NOMO-1 (cell line): Measurements from ENCODE around the gene RGS8.

Source experiments
- DNase-seq, 2 experiments: peaks; one replicate each; lab custom pipeline; 2025; ENCODE audit not compliant: unreplicated experiment in 2 of 2; lab: John Stamatoyannopoulos, UW

The RGS8 gene

DNA sequence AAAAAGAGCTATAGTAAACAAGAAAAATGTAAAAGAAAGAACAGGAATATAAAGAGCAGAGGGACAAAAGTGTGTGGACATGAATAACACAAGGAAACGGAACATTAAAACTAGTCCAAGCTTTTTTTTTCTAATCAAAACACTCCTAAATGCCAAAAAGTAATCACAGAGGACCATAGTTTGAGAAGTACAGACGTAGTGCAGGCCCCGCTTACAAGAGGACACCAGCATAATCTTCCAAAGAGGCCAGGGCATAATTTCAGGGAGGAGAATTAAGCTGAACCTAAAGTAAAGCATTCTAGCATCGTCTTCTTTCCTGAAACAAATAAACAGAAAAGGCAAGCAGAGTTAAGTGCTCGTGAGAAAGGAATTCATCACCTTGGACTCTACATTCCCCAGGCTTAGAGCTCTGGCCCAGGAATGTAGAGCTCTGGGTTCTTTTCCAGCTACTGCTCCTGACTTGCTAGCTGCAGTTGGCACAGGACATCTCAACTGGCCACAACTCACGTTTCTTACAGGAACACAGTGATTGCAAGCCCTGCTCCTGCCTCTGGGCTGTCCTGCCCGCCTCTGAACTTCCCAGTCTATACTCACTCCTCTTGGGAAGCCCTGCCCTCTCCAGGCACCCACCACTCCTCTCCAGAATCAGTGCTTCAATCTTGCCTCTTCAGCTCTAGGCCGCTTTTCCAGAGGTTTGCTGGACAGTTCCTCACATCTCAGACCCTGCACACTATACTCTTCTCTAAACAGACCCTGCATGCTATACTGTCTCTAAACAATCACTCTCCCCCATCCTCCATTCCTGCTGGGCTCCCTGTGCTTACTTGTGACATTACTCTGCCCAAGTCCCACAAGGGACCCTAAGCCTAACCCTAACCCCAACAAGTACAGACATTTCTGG lies 9.8 kb downstream of the RGS8 start:
- DNase-seq, result no peak

DNA sequence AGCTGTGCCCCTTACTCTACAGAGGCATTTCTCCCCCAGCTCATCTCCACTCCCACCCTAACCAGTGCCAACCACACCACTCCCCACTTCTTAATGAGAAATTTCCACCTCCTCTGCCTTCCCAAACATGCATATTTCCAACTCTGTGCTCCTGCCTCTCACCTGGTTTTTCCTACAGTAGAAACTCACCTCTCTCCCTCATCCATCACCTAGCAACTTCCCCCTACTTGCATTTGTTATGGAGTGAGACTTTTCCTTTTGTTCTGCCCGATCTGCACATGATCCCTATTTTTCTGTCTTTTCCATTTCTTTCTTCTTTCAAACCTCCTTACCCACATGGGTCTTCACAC lies 11.9 kb downstream of the RGS8 start:
- no peak for DNase-seq

DNA sequence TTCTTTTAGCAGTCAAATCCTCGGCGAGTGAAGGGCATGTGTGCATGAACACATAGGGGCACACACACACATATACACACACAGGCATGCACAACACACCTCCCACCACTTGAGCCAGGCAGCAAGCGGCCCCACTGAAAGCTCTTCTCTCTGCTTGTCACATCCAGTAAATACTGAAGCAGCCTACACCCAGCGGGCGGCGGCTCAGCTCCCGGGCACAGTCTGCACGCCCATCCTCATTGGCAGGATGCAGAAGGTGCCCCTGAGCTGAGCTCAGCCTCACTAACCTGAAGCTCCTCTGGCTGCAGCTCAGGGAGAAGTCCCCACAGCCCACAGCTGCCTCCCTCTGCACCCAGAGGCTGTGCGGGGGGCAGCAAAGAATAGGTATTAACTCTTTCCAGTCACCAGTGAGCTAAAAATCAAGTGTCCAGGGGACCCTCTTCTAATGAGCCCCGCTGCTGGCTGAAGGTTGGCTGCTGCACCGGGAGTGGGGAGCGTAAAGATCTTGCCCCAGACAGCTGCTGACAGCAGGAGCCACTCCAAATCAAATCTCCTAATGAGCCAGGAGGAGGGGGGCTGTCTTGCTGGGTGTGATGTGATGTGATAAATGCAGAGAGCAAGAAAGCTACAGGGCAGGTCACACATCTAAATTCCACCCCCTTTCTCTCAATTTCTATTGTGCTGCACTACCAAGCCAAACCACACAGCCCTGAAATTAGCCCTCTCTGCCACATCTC lies 12.5 kb downstream of the RGS8 start:
- no peak for DNase-seq

DNA sequence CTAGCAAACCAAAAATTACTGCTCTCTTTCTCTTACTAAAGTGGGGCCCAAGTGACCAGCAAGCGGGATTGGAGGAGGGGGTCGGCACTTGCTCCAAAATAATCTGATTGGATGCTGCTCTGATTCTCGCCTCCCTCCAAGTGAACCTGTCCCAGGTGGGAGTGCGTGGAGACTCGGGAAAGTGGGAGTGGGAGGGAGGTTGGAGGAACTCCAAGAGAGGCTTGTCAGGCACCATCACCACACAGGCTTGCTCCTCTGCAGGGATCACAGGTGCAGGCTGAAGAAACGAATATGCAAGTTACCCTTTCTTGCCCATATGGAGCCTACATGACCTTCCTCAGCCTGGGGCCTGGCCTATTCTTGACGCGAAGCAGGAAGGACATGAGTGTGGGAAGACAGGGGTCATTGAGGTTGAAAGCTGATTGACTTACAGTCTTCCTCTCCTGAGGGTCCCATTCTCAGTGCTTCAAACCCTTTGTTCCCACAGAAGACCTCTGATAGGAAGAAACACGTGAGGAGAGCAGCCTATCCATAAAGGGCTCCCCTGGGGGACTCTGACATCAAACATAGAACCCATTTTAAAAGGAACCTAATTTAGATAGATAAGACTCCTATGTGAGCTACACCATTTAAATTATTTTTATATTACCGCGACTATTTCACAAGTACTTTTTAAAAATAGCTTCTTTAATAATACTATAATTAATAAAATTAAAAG lies 14.2 kb downstream of the RGS8 start:
- DNase-seq, result no peak

DNA sequence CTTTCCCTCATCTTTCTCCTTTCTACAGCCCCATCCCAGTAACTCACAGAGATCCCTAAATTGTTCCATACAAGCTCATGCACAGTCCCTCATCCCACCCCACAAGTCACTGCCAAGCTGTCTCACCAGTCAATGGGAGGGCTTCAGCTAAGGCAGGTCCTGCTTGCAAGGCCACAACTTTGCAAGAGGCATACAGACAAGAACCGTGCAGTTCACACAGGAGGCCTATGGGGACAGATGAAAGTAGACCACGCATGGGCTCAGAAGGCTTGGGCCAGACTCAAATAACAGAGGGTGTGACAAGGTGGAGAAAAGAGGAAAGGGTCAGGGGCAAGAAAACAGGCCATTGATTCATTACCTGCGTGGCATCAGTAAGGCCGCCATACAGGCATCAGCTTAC lies 15.1 kb downstream of the RGS8 start:
- no peak for DNase-seq

DNA sequence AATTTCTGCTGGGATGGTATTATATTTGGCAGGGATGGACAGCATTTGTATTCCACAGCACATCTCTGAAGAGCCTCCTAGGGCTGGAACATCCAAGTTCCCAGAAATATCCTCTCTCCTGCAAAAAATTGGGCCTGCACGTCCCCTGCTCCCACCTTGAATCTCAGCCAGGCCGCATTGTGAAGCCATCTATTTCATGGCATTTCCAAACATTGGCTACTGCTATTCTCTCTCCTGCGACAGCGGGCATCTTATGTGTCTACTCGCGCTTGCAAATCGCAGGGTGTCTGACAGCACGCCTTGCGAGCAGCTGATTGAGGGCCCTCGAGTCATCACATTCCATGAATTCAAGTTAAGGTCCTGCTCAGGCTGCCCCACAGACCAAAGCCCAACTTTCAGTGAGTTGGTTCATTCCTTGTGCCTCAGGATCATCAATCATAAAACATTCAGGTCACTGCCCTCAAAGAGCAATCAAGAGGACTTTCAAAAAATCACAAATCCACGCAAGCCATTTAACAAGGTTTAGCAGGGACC lies 15.8 kb downstream of the RGS8 start:
- no peak for DNase-seq

DNA sequence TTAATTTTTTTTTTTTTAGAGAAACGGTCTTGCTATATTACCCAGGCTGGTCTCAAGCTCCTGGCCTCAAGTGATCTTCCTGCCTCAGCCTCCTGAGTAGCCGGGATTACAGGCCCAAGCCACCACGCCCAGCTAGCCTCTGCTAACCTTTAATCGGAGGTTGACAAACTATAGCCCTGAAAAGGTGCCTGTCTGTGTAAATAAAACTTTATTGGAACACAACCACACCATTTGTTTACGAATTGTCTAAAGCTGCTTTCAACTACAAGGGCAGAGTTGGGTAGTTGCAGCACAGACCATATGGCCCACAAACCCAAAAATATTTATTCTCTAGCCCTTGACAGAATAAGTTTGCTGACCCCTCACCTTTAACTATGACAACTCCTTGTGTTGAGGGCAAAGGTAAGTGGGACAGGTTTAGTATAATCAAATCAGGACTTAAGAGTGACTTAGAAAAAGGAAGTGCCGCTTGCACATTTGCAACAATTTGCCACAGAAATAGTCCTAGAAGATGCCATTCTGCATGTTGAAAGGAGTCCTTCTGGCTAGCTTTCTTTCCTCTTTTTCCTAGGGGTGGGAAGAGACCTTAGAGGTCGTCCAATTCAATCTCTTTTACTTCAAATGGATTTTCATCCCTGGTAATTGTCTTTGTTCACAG lies 16.4 kb downstream of the RGS8 start:
- no peak for DNase-seq

DNA sequence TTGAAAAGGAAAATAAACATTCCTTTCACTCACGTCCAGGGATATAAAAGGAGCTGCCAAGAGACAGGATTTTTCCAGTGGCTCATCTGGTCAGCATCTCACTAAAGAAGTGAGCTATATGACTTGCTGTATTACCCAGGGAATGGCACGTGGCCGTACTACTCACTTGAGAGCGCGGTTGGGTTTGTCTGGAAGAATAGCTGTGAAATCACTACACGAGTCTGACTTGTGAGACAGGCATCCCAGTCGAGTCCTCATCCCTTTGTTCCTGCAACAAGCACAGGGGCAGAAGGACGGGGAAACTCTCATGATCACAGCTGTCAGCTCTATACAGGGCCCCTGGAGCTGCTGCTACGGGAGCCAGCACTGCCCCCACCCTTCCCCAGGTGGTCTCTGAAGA lies 17.7 kb downstream of the RGS8 start:
- no peak for DNase-seq

DNA sequence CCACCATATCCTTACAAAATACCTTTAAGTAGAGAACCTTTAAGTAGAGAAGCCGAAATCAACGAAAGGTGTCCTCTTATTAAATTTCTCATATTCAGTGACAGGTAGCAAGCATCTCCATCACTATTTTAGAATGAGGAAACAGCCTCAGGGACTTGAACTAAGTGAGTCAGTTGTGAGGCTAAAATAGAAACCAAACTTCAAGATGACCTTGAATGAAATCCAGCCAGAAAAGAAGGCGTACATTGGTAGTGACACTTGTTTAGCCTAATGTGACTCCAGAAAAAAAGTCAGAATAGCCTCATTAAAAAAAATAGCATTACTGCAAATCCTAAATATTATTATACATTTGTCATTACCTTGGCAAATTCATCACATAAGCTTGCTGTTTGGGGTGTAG lies 20.1 kb downstream of the RGS8 start:
- peak in 1 of 2 experiments; percentile 2 for DNase-seq

DNA sequence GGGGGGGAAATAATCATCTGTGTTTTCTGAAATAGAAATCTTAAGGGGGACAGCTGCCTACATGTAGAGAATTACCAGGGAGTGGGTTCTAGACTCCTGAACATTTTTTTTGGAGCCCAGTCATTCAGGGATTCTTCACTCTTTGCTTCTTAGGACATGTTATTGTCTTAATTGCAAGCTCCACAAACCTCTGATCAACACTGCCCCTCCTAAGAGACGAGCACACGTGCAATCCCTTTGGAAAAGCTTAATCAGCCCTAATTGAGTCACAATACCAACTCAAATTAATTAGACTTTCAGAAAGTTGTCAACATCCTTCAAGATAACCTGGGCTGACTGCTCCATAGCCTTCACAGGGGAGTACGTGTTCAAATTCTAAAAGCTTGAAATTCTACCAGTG lies 21.4 kb downstream of the RGS8 start:
- no peak for DNase-seq

DNA sequence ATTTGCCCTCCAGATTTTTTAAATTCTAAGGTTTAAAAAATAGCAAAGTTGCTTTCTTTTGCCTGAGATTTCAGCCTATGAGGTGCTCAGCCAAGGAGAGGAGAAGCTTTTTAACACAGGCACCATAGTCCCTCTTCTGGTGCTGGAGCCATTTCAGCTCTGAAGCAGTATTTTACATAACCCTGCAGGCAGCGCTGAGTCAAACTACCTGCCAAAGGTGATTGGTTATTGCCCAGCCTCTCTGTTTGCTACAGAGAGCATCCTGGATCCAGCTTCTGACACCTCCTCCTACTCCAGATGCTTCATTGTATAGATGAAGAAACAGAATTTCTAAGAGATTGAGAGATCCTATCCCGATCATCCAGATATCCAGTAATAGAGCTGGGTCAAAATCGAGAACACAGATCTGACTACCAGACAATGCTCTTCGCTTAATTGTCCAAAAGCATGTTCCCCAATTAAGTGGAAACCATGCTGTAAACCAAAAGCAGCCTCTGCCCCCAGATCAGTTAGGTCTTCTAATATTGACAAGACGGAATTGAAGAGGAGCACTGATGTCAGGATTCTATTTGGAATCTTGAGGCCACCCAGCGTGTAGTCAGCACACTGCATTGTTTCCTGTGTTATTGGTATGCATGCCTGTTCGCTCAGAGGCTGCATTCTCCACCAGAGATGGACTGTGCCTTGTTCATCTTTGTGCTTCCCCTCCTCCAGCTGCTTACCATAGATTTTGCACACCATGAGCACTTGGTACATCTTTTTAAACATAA lies 22.1 kb downstream of the RGS8 start:
- no peak for DNase-seq

DNA sequence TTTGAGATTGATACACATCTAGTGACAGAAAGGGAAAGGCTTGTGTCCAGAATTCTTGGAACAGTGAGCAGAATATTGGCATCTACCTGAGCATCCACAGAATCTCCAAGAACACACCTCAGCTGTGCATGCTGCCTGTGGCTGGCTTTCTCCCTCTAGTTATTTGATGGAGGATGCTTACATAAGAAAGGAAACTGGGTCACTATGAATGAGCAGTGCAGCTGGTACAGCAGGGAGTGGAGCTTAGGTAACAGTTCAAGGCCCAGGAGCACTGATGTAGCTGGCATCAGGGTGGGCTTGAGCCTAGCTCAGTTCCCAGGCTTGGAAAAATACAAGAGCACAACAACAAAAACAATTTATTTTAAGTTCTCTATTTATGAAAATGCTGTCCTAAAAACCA lies 26.3 kb downstream of the RGS8 start:
- no peak for DNase-seq

DNA sequence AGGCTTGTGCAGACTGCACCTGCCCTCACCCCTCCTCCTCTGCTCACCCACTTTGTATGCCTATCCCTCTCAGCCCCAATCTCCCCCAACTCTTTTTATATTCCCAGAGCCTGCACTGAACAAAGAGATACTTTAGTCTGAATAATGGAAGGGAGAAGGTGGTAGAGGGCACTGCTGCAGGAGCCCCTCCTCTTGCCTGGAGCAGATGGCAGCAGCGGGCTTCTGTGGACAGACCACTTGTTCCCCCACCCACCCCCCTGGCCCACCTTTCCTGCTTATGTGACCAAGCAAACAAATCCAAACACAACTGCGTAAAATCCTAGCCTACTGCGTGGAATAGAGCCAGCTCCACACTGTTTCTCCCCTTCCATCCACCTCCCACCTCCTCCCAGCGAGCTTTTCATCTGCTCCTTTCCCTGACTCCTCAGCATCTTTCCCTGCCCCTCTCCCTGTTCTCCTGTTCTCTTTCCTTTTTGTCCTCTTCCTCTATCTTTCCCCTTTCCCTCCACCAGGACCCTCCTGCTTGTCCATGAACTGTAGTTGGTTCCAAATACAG lies 27.5 kb downstream of the RGS8 start:
- no peak for DNase-seq

DNA sequence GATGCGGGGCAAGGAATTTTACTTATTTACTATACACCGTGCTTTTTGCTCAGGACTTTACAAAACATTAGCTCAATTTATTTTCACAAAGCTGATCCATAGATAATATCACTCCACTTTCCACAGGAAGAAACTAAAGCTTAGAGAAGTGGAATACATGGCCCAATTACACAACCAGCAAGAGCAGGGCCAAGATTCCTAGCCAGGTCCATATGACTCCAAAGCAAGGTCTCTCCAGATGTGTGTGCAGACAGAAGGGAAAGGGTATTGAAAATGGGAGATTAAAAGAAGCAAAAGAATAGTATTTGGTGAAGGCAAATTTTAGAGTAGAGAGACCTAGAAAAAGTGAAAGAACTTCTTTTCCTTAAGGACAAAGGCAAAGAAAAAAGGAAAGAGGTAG lies 30.4 kb downstream of the RGS8 start:
- DNase-seq, result no peak

DNA sequence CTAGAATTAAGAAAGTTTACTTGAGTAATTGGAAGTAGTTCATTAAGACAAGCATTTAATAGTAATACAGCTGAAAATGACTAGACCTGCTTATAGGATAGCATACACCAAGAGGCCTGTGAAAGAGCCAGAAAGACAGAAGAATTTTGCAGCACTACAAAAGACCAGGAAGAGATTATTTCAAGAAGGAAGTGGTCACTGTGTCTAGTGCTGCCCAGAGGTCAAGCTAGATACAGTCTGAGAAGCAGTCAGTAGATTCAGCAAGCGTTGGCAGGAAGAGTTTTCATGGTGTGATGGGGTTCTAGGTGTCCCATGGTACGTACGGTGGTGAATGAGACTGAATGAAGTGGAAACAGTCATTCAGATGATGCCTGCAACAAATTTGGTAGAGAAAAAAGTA lies 31.5 kb downstream of the RGS8 start:
- DNase-seq, result no peak

DNA sequence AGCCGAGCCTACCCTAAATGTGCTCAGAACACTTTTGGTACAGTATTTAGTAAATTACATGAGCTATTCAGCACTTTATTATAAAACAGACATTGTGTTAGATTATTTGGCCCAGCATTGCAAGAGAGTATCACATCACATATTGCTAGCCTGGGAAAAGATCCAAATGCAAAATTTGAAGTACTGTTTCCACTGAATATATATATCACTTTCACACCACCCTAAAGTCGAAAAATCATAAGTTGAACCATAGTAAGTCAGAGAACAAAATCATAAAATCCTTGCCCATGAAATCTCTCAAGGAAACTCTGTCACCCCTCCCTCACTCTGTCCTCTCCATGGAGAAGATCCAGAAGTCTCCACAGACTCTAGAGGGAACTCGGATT lies 33.1 kb downstream of the RGS8 start:
- DNase-seq, result no peak

DNA sequence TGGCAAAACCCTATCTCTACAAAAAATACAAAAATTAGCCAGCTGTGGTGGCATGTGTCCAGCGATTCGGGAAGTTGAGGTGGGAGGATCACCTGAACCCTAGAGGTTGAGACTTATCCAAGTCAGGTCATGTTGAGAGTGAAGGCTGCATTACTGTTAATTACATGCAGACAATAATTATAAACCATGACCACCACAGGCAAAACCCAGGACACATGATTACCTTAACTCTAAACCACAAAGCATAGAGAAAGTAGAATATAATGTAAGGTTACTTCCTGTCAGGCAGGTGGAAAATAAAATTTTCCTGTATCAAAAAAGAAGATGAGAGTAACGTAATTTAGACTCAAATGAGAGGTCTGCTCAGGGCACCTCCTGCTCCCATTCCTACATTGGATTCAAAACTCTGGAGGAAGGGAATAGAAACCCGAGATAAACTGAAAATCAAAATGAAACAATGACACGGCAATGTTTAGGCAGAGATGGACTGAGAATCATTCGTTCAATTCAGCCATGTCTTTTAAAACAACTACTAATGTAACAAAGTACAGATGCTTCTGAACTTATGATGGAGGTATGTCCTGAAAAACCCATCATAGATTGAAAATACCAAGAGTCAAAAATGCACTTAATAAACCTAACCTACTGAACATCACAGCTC lies 33.6 kb downstream of the RGS8 start:
- no peak for DNase-seq

DNA sequence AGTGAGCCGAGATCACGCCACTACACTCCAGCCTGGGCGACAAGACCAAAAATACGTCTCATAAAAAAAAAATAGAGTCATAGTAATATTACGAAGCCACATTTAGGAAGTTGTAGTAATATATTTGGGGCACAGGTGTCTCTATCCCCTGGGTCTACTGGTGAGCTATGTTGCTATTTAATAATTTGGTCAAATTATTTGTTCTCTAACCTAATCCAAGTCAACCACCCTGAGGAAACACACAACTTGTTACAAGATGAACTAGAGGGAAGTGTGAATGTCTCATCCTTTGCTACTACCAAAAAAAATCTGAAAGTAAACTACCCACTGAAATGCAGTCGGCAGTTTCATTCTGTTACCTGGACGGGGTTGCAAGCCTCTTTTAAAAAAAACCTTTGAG lies 35.3 kb downstream of the RGS8 start:
- no peak for DNase-seq

DNA sequence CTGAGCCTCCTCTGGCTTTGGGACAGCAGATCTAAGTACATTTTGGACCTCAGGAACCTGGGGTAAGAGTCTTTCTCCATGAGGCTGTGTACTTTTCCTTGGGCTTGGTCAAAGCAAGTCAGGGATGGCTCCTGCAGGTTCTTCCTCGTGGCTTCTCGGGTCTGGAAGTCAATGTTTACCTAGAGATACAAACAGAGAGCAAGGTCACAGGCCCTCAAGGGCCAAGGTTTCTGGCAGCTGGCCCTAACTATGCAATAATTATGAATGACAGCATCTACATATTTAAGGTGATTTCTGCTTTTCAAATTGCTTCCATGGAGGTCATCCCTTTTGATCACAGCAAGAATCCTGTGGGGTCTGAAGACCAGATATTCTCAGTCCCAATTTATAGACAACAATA lies 37.6 kb downstream of the RGS8 start:
- DNase-seq, result no peak
